Measurements from ENCODE around the gene ENPP5.

DNA sequence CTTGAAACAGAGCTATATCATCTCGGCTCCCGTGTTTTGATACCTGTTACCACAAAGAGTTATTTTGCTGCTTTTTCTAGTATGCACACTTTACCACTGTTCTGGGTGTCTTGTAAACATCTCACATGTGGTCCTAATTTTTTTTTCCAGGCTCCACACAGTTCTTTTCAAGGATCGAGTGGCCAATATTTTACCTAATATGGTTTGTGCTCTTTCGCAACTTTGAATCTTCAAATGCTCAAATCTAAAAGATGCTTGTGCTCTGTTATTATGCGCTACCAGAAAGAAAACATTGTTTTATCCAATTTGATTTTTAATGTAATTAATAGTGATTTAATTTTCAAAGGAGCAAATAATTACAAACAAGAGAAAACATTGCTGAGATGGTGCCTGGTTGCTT, 10.7 kb downstream of the ENPP5 start:
- TF ChIP-seq CTCF (conservative IDR thresholded peaks at IDR 0.05 in 1 of 2, IDR thresholded peaks at IDR 0.05 in 1 of 2; ENCODE audit: low read depth in 1 of 2, low read length in 2 of 2) (no peak), EZH2 (IDR thresholded peaks at IDR 0.05; ENCODE audit: low read length, missing control alignments) (no peak)

Data from fibroblast of lung (primary cell).